Neuronal stem cell (in vitro differentiated cells): Measurements from ENCODE around the gene PRAME.
"Not testable (repeated sequence)": the region's sequence is repeated elsewhere in the genome, so short reads cannot be mapped to it uniquely, and the experiment has no call there.

Source experiments
- DNase-seq: peaks from one replicate; pipeline ENCODE4 v3.0.0-alpha.2; 2013; ENCODE audit warnings: low spot score
- H2AFZ ChIP-seq: one replicate; pipeline ENCODE4 v1.6.1; 2013; ENCODE audit warnings: mild to moderate bottlenecking, low read length, inconsistent platforms
- H2AK5ac ChIP-seq: 2 replicates; pipeline ENCODE4 v1.6.1; 2013; ENCODE audit warnings: low read depth, mild to moderate bottlenecking, inconsistent platforms, low read length, moderate library complexity, mixed read lengths
- H2BK120ac ChIP-seq: 2 replicates; pipeline ENCODE4 v1.6.1; 2013; ENCODE audit warnings: low read depth, mild to moderate bottlenecking, inconsistent platforms, low read length, moderate library complexity, mixed read lengths
- H2BK12ac ChIP-seq: one replicate; pipeline ENCODE4 v1.6.1; 2013; ENCODE audit warnings: low read length, inconsistent platforms
- H2BK15ac ChIP-seq: 2 replicates; pipeline ENCODE4 v1.6.1; 2013; ENCODE audit warnings: mild to moderate bottlenecking, low read length, inconsistent platforms, mixed read lengths
- H2BK5ac ChIP-seq: one replicate; pipeline ENCODE4 v1.6.1; 2013; ENCODE audit warnings: inconsistent platforms, mild to moderate bottlenecking, low read length, moderate library complexity
- H3K14ac ChIP-seq: one replicate; pipeline ENCODE4 v1.6.1; 2013; ENCODE audit warnings: low read length, inconsistent platforms
- H3K18ac ChIP-seq: 2 replicates; pipeline ENCODE4 v1.6.1; 2013; ENCODE audit warnings: low read length, inconsistent platforms
- H3K23ac ChIP-seq: 2 replicates; pipeline ENCODE4 v1.6.1; 2013; ENCODE audit warnings: low read depth, mild to moderate bottlenecking, mixed read lengths, low read length, inconsistent platforms; ENCODE audit not compliant: poor library complexity
- H3K27ac ChIP-seq: replicated peaks from 3 replicates; pipeline ENCODE4 v1.5.1; 2013; ENCODE audit warnings: low read length, inconsistent platforms
- H3K27me3 ChIP-seq, 3 experiments: 2 replicates each; pipeline ENCODE4 v1.6.1; 2013; ENCODE audit warnings: low read length in 3 of 3, mild to moderate bottlenecking in 2 of 3, inconsistent platforms in 1 of 3, low read depth in 1 of 3, mixed read lengths in 1 of 3, moderate library complexity in 1 of 3; ENCODE audit not compliant: control insufficient read depth in 3 of 3, insufficient read depth in 3 of 3
- H3K36me3 ChIP-seq, 2 donors: replicated peaks in 1 of 2; 2 replicates each; pipeline ENCODE4 v1.6.1; 2013; ENCODE audit warnings: low read length in 2 of 2; ENCODE audit not compliant: control insufficient read depth in 2 of 2, insufficient read depth in 2 of 2
- H3K4ac ChIP-seq: 2 replicates; pipeline ENCODE4 v1.6.1; 2013; ENCODE audit warnings: inconsistent platforms, mild to moderate bottlenecking, low read length, moderate library complexity
- H3K4me1 ChIP-seq, 2 donors: 1 replicate in 1 of 2; 2 replicates in 1 of 2; pipeline ENCODE4 v1.6.1; 2013; ENCODE audit warnings: low read length in 2 of 2, low read depth in 1 of 2; ENCODE audit not compliant: control insufficient read depth in 2 of 2, insufficient read depth in 1 of 2
- H3K4me2 ChIP-seq: one replicate; pipeline ENCODE4 v1.6.1; 2013; ENCODE audit warnings: mild to moderate bottlenecking, low read length, inconsistent platforms; ENCODE audit not compliant: insufficient read depth, poor library complexity, severe bottlenecking
- H3K4me3 ChIP-seq, 2 donors: 2 replicates each; pipeline ENCODE4 v1.5.1; 2013; ENCODE audit warnings: low read length in 2 of 2, mild to moderate bottlenecking in 2 of 2, inconsistent platforms in 1 of 2, moderate library complexity in 1 of 2
- H3K79me1 ChIP-seq: one replicate; pipeline ENCODE4 v1.6.1; 2013; ENCODE audit warnings: low read depth, mild to moderate bottlenecking, inconsistent platforms, low read length, moderate library complexity
- H3K9ac ChIP-seq: one replicate; pipeline ENCODE4 v1.6.1; 2013; ENCODE audit warnings: mild to moderate bottlenecking, low read depth, low read length, inconsistent platforms; ENCODE audit not compliant: poor library complexity
- H3K9me3 ChIP-seq, 2 donors: replicated peaks in 1 of 2; 2 replicates each; pipeline versions ENCODE3 to v1.6.1; 2013; ENCODE audit warnings: low read length in 2 of 2, mild to moderate bottlenecking in 2 of 2, inconsistent platforms in 1 of 2, low read depth in 1 of 2, mixed read lengths in 1 of 2, moderate library complexity in 1 of 2; ENCODE audit not compliant: control insufficient read depth in 2 of 2, insufficient read depth in 1 of 2
- H4K8ac ChIP-seq: one replicate; pipeline ENCODE4 v1.6.1; 2013; ENCODE audit warnings: low read depth, mild to moderate bottlenecking, inconsistent platforms, low read length, moderate library complexity
- H4K91ac ChIP-seq: one replicate; pipeline ENCODE4 v1.6.1; 2013; ENCODE audit warnings: low read length, low read depth, mild to moderate bottlenecking, inconsistent platforms; ENCODE audit not compliant: poor library complexity
- WGBS, 2 donors: extraction: QIAGEN DNeasy Blood & Tissue Kit; methylation state at CpG; one replicate each; pipeline ENCODE4 v1.1.7; 2013; ENCODE audit warnings: missing lambda C conversion rate in 2 of 2, mixed read lengths in 1 of 2; ENCODE audit not compliant: insufficient read length in 2 of 2, insufficient replicate concordance in 1 of 2; ENCODE audit errors: extremely low coverage in 2 of 2; 5-methylcytosine and 5-hydroxymethylcytosine counted together

Gene PRAME

DNA sequence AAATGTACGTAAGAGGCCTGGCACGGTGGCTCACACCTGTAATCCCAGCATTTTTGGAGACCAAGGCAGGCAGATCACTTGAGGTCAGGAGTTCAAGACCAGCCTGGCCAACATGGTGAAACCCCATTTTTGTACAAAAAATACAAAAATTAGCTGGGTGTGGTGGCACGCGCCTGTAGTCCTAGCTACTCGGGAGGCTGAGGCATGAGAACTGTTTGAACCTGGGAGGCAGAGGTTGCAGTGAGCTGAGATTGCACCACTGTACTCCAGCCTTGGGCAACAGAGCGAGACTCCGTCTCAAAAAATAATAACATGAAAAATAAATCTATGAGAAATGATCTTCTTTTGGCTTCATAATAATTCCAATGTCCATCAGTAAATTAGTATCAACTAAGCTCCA, 48.2 kb downstream of the PRAME start:
- H3K23ac ChIP-seq, H3K79me1 ChIP-seq, H3K4ac ChIP-seq, H2AK5ac ChIP-seq, H2BK15ac ChIP-seq, H4K8ac ChIP-seq, H3K14ac ChIP-seq, DNase-seq, H3K4me1 ChIP-seq, H3K9ac ChIP-seq, H3K27me3 ChIP-seq, H2BK12ac ChIP-seq, H3K4me2 ChIP-seq, H2BK120ac ChIP-seq, H2AFZ ChIP-seq, H3K27ac ChIP-seq, H2BK5ac ChIP-seq, H4K91ac ChIP-seq, H3K4me3 ChIP-seq, H3K18ac ChIP-seq: not testable (repeated sequence)
- no CpG with 5 or more reads among the region's 7 CpGs for WGBS, 2 donors
- peaks cover 2 to 12% of the 10 kb centered on the region in 2 donors for H3K9me3 ChIP-seq
- H3K36me3 ChIP-seq: peaks cover 2 to 16% of the 10 kb centered on the region in 2 donors

- not testable (repeated sequence) for DNase-seq
Measured at GRCh38 chr22:22509912-22510311, 49.2 kb downstream of the PRAME start.

DNA sequence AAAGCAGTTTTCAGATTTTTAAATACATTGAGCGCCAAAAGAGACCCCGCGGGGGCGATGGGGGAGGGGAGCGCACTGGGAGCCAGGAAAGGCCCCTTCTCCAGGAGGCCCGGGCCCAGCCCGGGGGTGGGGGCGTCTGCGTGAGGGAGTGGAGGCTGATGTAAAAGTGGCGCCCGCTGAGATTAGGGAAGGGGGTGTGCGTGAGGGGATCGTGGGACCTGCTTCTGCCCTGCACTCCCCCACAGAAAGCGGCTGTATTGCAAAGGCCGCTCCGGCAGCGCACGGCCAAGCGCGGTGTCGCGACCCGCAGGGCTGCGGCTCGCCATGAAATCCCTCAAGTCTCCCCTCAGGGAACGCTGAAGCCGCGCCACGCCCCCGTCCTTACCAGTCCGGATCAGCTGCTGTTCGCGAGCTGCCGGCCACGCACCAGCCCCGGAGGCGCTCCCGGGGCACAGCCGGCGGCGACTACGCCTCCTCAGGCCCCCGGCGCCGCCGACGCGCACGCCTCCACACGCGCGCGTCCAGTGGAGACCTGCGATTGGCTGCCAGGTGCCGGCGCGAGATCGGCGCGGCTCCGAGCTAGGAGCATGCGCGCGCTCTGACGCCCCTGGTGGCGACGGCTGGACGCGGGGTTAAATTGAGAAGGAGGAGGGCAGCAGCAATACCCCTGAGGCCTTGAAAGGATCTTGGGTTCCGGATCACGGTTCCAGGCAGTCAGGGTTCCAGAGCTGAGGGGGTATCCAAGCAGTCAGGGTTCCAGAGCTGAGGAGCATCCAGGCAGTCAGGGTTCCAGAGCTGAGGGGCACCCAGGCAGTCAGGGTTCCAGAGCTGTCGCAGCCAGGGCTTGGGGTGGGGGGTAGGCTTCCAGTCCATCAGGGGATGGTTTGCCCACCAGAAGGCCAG, 50.5 kb downstream of the PRAME start, which contains the start of gene ZNF280B:
ZNF280B (minus strand) TSS at position 469 of the 903 bp plus-strand sequence. CDS start 19,344 bp downstream, outside the sequence.
- H2BK5ac ChIP-seq: no peak within 1 kb of the TSS
- H3K9me3 ChIP-seq: peaks cover 2 to 12% of the 10 kb centered on the region in 2 donors
- WGBS, 2 donors: no CpG with 5 or more reads among the region's 72 CpGs
- no peaks in the 10 kb centered on the region for H3K27me3 ChIP-seq
- H4K8ac ChIP-seq: no peak within 1 kb of the TSS
- H3K18ac ChIP-seq: peak within 1 kb of the TSS; percentile 98
- no peak within 1 kb of the TSS for H4K91ac ChIP-seq
- peak within 1 kb of the TSS; percentile 96 for H3K9ac ChIP-seq
- H2BK12ac ChIP-seq: no peak within 1 kb of the TSS
- no peak within 1 kb of the TSS for H3K4ac ChIP-seq
- peak within 1 kb of the TSS; percentile 91 for H2AFZ ChIP-seq
- peaks cover 2 to 36% of the 10 kb centered on the region in 2 donors for H3K36me3 ChIP-seq
- peaks cover 0 to 1% of the 10 kb centered on the region in 2 donors for H3K4me1 ChIP-seq
- peak within 1 kb of the TSS; percentile 94 for H3K14ac ChIP-seq
- H2BK15ac ChIP-seq: peak within 1 kb of the TSS; percentile 25
- H3K4me2 ChIP-seq: peak within 1 kb of the TSS; percentile 67
- peak within 1 kb of the TSS; percentile 94 for H3K4me3 ChIP-seq
- H2BK120ac ChIP-seq: no peak within 1 kb of the TSS
- H3K79me1 ChIP-seq: no peaks in the 10 kb centered on the region
- peak within 1 kb of the TSS; percentile 100 for H3K23ac ChIP-seq
- no peak within 1 kb of the TSS for H3K27ac ChIP-seq
- DNase-seq: peak; percentile 76
- no peak within 1 kb of the TSS for H2AK5ac ChIP-seq

More at GRCh38 chr22:22509912-22510311, 49.2 kb downstream of the PRAME start:
- not testable (repeated sequence) for H3K4me2 ChIP-seq, H3K4me3 ChIP-seq, H2BK12ac ChIP-seq, H3K27me3 ChIP-seq, H3K79me1 ChIP-seq, H3K14ac ChIP-seq, H2BK15ac ChIP-seq, H3K23ac ChIP-seq, H3K4me1 ChIP-seq, H3K9ac ChIP-seq, H4K91ac ChIP-seq, H2AFZ ChIP-seq, H3K4ac ChIP-seq, H2BK120ac ChIP-seq, H2AK5ac ChIP-seq, H3K18ac ChIP-seq, H2BK5ac ChIP-seq, H3K27ac ChIP-seq, H4K8ac ChIP-seq
- peaks cover 2 to 12% of the 10 kb centered on the region in 2 donors for H3K9me3 ChIP-seq
- H3K36me3 ChIP-seq: peaks cover 2 to 22% of the 10 kb centered on the region in 2 donors
- no CpG with 5 or more reads among the region's 6 CpGs for WGBS, 2 donors

GRCh38 chr22:22507743-22508273, 51.3 kb downstream of the PRAME start:
- Histone ChIP-seq H3K9me3 (peaks cover 2 to 12% of the 10 kb centered on the region in 2 donors), H3K4me2 (peak overlapping the region; percentile 67), H3K4ac (no peak overlapping the region), H3K18ac (no peak overlapping the region), H4K8ac (no peak overlapping the region), H3K9ac (no peak overlapping the region), H3K4me1 (peaks cover 0 to 1% of the 10 kb centered on the region in 2 donors), H2BK5ac (no peak overlapping the region), H3K14ac (no peak overlapping the region), H4K91ac (no peak overlapping the region), H2BK120ac (no peak overlapping the region), H3K27ac (no peak overlapping the region), H3K23ac (peak overlapping the region; percentile 100), H2AK5ac (no peak overlapping the region), H3K36me3 (peaks cover 6 to 43% of the 10 kb centered on the region in 2 donors), H2BK12ac (no peak overlapping the region), H3K27me3 (no peaks in the 10 kb centered on the region), H3K79me1 (peaks cover 2% of the 10 kb centered on the region), H3K4me3 (peak overlapping the region; percentile 94), H2BK15ac (no peak overlapping the region), H2AFZ (peak overlapping the region; percentile 91)
- no peak for DNase-seq
- no CpG with 5 or more reads among the region's 13 CpGs for WGBS, 2 donors
